Mesothelial cell of epicardium (in vitro differentiated cells): Measurements from ENCODE around the gene TOMM70. TPM values are rescaled to one million over a fixed set of nuclear protein-coding genes. Genes with fewer than 3 reads are reported as not detected.

ENCODE experiments used
- DNase-seq, 2 experiments: peaks; one replicate each; pipeline ENCODE4 v3.0.0; 2021; ENCODE audit warnings: low spot score in 2 of 2; ENCODE audit not compliant: unreplicated experiment in 2 of 2
- H3K27ac Mint-ChIP-seq: 2 replicates; pipeline ENCODE4 v1.8.0; 2021; ENCODE audit warnings: mixed read lengths
- H3K27me3 Mint-ChIP-seq: 2 replicates; pipeline ENCODE4 v1.8.0; 2021; ENCODE audit warnings: low read depth, mixed read lengths
- H3K36me3 Mint-ChIP-seq: 2 replicates; pipeline ENCODE4 v1.8.0; 2021; ENCODE audit warnings: mixed read lengths
- H3K4me1 Mint-ChIP-seq: 2 replicates; pipeline ENCODE4 v1.8.0; 2021; ENCODE audit warnings: mixed read lengths
- H3K4me3 Mint-ChIP-seq: 2 replicates; pipeline ENCODE4 v1.8.0; 2021; ENCODE audit warnings: mild to moderate bottlenecking, moderate library complexity, mixed read lengths
- H3K9me3 Mint-ChIP-seq: 2 replicates; pipeline ENCODE4 v1.8.0; 2021; ENCODE audit warnings: mixed read lengths
- total RNA-seq: library from RNA; stranded (reverse); gene quantifications from 3 replicates; pipeline ENCODE4 v1.2.1, GENCODE V29; 2021
- TF ChIP-seq, protein P1 (sequence below): fragments of 200-600 bp; sonication (generic); IDR thresholded peaks from one replicate; pipeline ENCODE4 v1.5.0; 2021; ENCODE audit warnings: antibody characterized with exemption; ENCODE audit not compliant: unreplicated experiment

The TOMM70 gene
- total RNA-seq, 1 donor from 2014 or later, result 37.3 TPM

DNA sequence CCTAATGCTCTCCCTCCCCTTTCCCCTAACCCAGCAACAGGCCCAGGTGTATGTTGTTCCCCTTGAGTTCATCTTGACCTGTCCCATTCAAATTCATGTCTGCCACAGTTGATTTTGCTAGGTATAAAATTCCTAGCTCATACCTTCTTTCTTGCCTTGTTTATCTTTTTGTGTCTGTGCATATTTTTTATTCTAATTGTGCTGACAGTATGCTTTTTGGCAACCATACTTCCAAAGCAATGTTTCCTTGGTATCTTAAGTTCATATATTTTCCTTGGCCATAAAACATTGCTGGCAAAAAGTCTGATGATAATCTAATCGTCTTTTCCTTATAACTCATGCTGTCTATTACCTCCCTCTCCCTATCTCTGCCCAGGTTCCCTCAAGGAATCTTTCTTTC, 16.0 kb upstream of the TOMM70 start:
- Mint-ChIP-seq H3K9me3 (peaks cover 6% of the 10 kb centered on the region), H3K4me1 (no peaks in the 10 kb centered on the region), H3K4me3 (no peak overlapping the region), H3K27me3 (no peaks in the 10 kb centered on the region), H3K27ac (no peak overlapping the region), H3K36me3 (peaks cover 16% of the 10 kb centered on the region)
- TF ChIP-seq, protein P1, sequence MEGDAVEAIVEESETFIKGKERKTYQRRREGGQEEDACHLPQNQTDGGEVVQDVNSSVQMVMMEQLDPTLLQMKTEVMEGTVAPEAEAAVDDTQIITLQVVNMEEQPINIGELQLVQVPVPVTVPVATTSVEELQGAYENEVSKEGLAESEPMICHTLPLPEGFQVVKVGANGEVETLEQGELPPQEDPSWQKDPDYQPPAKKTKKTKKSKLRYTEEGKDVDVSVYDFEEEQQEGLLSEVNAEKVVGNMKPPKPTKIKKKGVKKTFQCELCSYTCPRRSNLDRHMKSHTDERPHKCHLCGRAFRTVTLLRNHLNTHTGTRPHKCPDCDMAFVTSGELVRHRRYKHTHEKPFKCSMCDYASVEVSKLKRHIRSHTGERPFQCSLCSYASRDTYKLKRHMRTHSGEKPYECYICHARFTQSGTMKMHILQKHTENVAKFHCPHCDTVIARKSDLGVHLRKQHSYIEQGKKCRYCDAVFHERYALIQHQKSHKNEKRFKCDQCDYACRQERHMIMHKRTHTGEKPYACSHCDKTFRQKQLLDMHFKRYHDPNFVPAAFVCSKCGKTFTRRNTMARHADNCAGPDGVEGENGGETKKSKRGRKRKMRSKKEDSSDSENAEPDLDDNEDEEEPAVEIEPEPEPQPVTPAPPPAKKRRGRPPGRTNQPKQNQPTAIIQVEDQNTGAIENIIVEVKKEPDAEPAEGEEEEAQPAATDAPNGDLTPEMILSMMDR, result no peak
- DNase-seq, result no peak

DNA sequence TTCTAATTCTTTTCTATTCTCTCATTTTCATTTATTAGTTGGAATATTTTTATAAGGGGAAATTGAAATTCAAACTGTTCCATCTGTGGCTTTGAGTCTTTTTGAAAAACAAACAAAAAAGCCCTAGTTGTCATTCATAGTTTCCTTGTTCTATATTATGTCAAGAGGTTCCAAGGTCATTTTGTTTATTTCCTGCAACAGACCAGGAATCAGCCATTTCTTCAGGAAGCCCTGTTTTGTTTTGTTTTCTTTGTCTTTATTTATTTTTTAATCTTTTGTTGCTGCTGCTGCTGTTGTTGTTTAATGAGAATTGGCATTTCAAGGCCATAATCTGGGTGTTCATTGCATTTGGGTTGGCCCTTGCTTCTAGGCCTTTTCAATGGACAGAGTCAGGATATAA, 15.3 kb upstream of the TOMM70 start:
- H3K9me3 Mint-ChIP-seq, result peaks cover 11% of the 10 kb centered on the region
- no peaks in the 10 kb centered on the region for H3K27me3 Mint-ChIP-seq
- H3K36me3 Mint-ChIP-seq, result peaks cover 22% of the 10 kb centered on the region
- H3K27ac Mint-ChIP-seq, result no peak overlapping the region
- no peaks in the 10 kb centered on the region for H3K4me1 Mint-ChIP-seq
- TF ChIP-seq, protein P1, result no peak
- no peak overlapping the region for H3K4me3 Mint-ChIP-seq
- DNase-seq, result no peak

DNA sequence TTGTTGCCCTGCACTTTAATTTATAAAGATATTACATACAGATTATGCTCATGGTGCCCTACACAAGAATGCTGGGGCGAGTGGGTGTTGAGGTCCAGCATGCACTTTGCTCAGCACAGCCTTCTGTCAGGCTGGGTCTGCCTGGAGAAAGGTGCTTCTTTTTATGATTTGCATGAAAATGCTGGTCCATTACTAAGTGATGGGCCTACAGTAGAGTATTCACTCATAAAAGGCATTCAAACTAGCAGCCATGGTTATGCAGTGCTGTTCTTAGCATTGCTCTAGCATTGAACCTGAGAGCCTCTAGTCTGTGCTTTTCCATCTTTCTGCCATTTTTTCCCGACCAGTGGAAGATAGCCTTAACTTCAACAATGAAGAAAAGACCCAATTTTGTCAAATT, 12.7 kb upstream of the TOMM70 start:
- DNase-seq, result no peak
- TF ChIP-seq, protein P1, result no peak
- no peaks in the 10 kb centered on the region for H3K27me3 Mint-ChIP-seq
- H3K9me3 Mint-ChIP-seq, result peaks cover 25% of the 10 kb centered on the region
- peaks cover 33% of the 10 kb centered on the region for H3K36me3 Mint-ChIP-seq
- H3K4me3 Mint-ChIP-seq, result no peak overlapping the region
- no peak overlapping the region for H3K27ac Mint-ChIP-seq
- no peaks in the 10 kb centered on the region for H3K4me1 Mint-ChIP-seq

DNA sequence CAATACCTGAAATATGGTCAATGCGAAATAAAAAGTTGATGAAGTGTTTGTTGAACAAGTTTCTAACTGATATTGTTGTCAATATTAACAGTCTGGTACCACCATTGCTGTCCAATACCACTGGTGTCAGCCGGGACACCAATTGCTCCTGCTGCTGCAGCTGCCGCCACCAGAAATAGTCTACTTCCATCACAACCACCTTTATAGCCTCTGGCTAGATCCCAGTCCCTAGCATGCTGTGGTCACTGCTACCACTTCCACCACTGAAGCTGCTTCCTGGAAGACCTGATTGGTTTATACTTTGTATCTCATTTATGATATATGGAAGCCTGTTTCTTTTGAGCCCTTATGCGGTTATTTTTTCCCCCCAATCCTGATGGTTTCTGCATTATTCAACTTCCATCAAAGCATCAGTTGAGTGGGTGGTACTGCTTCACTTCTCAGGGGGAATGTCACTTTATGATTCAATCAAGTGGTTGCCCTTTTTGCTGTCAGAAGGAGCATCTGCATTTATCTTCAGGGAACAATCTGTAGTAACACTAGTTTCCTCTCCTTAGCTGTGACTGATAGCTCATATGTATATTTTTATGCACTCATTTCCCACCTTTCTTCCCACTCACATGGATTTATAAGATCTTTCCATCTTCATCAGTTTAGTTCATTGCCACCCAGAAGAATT, 12.2 kb upstream of the TOMM70 start:
- Mint-ChIP-seq H3K36me3 (peaks cover 35% of the 10 kb centered on the region), H3K4me3 (no peak overlapping the region), H3K4me1 (no peaks in the 10 kb centered on the region), H3K27me3 (no peaks in the 10 kb centered on the region), H3K9me3 (peaks cover 26% of the 10 kb centered on the region), H3K27ac (no peak overlapping the region)
- DNase-seq, result no peak
- TF ChIP-seq, protein P1, result no peak

GRCh38 chr3:100411091-100411982, 10.4 kb upstream of the TOMM70 start:
- Mint-ChIP-seq H3K9me3 (peaks cover 32% of the 10 kb centered on the region), H3K4me3 (no peak overlapping the region), H3K27me3 (no peaks in the 10 kb centered on the region), H3K4me1 (no peaks in the 10 kb centered on the region), H3K36me3 (peaks cover 48% of the 10 kb centered on the region), H3K27ac (no peak overlapping the region)
- no peak for DNase-seq
- TF ChIP-seq, protein P1, result no peak
